ENCODE results near the gene OR52K2.

DNA sequence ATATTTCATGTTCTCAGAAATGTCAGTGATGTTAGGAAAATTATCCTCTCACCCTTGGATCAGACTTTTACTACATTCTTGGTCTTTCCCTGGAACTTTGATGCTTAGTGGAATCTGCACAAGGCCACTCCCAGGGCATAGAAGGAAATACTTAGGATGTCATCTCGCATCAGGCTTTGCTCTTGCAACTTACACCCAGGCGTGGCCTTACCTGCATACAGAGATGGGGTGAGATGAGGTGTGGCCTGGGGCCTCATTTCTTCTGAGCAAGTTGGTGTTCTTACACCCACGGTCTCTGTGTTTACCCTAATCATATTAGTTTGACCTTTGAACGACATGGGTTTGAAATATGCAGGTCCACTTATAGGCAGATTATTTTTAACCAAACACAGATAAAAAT, 19.0 kb upstream of the OR52K2 start:
- TF ChIP-seq, protein P1, sequence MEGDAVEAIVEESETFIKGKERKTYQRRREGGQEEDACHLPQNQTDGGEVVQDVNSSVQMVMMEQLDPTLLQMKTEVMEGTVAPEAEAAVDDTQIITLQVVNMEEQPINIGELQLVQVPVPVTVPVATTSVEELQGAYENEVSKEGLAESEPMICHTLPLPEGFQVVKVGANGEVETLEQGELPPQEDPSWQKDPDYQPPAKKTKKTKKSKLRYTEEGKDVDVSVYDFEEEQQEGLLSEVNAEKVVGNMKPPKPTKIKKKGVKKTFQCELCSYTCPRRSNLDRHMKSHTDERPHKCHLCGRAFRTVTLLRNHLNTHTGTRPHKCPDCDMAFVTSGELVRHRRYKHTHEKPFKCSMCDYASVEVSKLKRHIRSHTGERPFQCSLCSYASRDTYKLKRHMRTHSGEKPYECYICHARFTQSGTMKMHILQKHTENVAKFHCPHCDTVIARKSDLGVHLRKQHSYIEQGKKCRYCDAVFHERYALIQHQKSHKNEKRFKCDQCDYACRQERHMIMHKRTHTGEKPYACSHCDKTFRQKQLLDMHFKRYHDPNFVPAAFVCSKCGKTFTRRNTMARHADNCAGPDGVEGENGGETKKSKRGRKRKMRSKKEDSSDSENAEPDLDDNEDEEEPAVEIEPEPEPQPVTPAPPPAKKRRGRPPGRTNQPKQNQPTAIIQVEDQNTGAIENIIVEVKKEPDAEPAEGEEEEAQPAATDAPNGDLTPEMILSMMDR (conservative IDR thresholded peaks at IDR 0.05): no peak
- no peak for TF ChIP-seq EZH2 (IDR thresholded peaks at IDR 0.05; ENCODE audit: low read depth)

All from PC-9 (cell line).